H1 (cell line): ENCODE measurements around the gene CLCC1. TPM values are rescaled to one million over a fixed set of nuclear protein-coding genes. Genes with fewer than 3 reads are reported as not detected.
"Not testable (repeated sequence)": the region's sequence is repeated elsewhere in the genome, so short reads cannot be mapped to it uniquely, and the experiment has no call there.

Experiments used
- CTCF ChIA-PET: fragments of 300-600 bp; sonication (Branson Sonifier 250); formaldehyde crosslinking; loops from one replicate; lab custom pipeline; 2021; ENCODE audit not compliant: partially characterized antibody; lab: Charles Lee
- POLR2A ChIA-PET: fragments of 300-600 bp; sonication (Branson Sonifier 250); formaldehyde crosslinking; loops from one replicate; lab custom pipeline; 2021; ENCODE audit warnings: inconsistent platforms; ENCODE audit not compliant: partially characterized antibody; lab: Charles Lee
- DNase-seq, 2 experiments: peaks; one replicate each; pipeline versions ENCODE4 v3.0.0 to v3.0.0-alpha.2; 2010 to 2022; ENCODE audit warnings: low spot score in 2 of 2, low read depth in 1 of 2, mixed read lengths in 1 of 2
- FAIRE-seq: peaks from 2 replicates; lab custom pipeline; 2011; peaks lifted over from hg19 to GRCh38; lab: Jason Lieb, UNC
- H2AFZ ChIP-seq: 2 replicates; pipeline ENCODE4 v1.8.1; 2012; ENCODE audit warnings: low read length, inconsistent platforms
- H2AK5ac ChIP-seq: 2 replicates; pipeline ENCODE4 v1.6.1; 2013; ENCODE audit warnings: low read depth, low read length
- H2BK120ac ChIP-seq: replicated peaks from 2 replicates; pipeline ENCODE3; 2013; ENCODE audit warnings: low read depth, low read length, inconsistent platforms
- H2BK12ac ChIP-seq: 2 replicates; pipeline ENCODE4 v1.6.1; 2013; ENCODE audit warnings: low read depth, low read length
- H2BK15ac ChIP-seq: 2 replicates; pipeline ENCODE4 v1.6.1; 2013; ENCODE audit warnings: low read length
- H2BK20ac ChIP-seq: 2 replicates; pipeline ENCODE4 v1.6.1; 2013; ENCODE audit warnings: low read length
- H2BK5ac ChIP-seq: 2 replicates; pipeline ENCODE4 v1.6.1; 2013; ENCODE audit warnings: low read depth, low read length
- H3K14ac ChIP-seq: 2 replicates; pipeline ENCODE4 v1.6.1; 2013; ENCODE audit warnings: inconsistent platforms; ENCODE audit not compliant: insufficient read length
- H3K18ac ChIP-seq: 2 replicates; pipeline ENCODE4 v1.6.1; 2013; ENCODE audit warnings: low read length; ENCODE audit errors: extremely low read depth
- H3K23ac ChIP-seq: 2 replicates; pipeline ENCODE4 v1.6.1; 2013; ENCODE audit warnings: inconsistent platforms; ENCODE audit not compliant: insufficient read length
- H3K23me2 ChIP-seq: 2 replicates; pipeline ENCODE4 v1.6.1; 2013; ENCODE audit warnings: low read depth, low read length
- H3K27ac ChIP-seq: 2 replicates; pipeline ENCODE4 v1.6.1; 2011; ENCODE audit warnings: low read depth, low read length, inconsistent platforms
- H3K27me3 ChIP-seq, 4 experiments: replicated peaks in 1 of 4; 1 replicate in 1 of 4; 2 replicates in 3 of 4; pipeline versions ENCODE4 v1.6.1 to v1.8.1; 2011 to 2013; ENCODE audit warnings: low read length in 3 of 4, mild to moderate bottlenecking in 3 of 4, inconsistent platforms in 2 of 4, mixed read lengths in 2 of 4, moderate library complexity in 1 of 4; ENCODE audit not compliant: control insufficient read depth in 3 of 4, insufficient read depth in 3 of 4; ENCODE audit errors: extremely low read depth in 1 of 4
- H3K36me3 ChIP-seq, 4 experiments: 2 replicates each; pipeline versions ENCODE4 v1.6.1 to v1.8.1; 2011 to 2013; ENCODE audit warnings: mild to moderate bottlenecking in 4 of 4, low read length in 3 of 4, moderate library complexity in 2 of 4, control low read depth in 1 of 4, inconsistent platforms in 1 of 4; ENCODE audit not compliant: insufficient read depth in 4 of 4, control insufficient read depth in 2 of 4
- H3K4ac ChIP-seq: replicated peaks from 2 replicates; pipeline ENCODE3; 2013; ENCODE audit warnings: low read length, low read depth, mixed read lengths, inconsistent platforms; ENCODE audit not compliant: insufficient read length
- H3K4me1 ChIP-seq, 4 experiments: replicated peaks in 1 of 4; 1 replicate in 1 of 4; 2 replicates in 3 of 4; pipeline versions ENCODE4 v1.6.1 to v1.8.1; 2011 to 2013; ENCODE audit warnings: low read length in 3 of 4, inconsistent platforms in 2 of 4, mixed read lengths in 1 of 4; ENCODE audit not compliant: insufficient read depth in 4 of 4, control insufficient read depth in 3 of 4
- H3K4me2 ChIP-seq, 2 experiments: 2 replicates each; pipeline versions ENCODE4 v1.6.1 to v1.8.1; 2011 to 2013; ENCODE audit warnings: low read depth in 2 of 2, low read length in 2 of 2, control low read depth in 1 of 2, inconsistent platforms in 1 of 2, mild to moderate bottlenecking in 1 of 2; ENCODE audit not compliant: insufficient read depth in 1 of 2
- H3K4me3 ChIP-seq, 4 experiments: fragments of 200-600, 300-600 bp in 1 of 4; sonication (generic), shearing (Covaris generic), sonication (Bioruptor Twin) in 1 of 4; 2 replicates each; pipeline versions ENCODE4 v1.5.1 to v1.8.1; 2011 to 2016; ENCODE audit warnings: low read length in 4 of 4, low read depth in 3 of 4, control low read depth in 2 of 4, inconsistent platforms in 2 of 4, mild to moderate bottlenecking in 2 of 4, mixed read lengths in 1 of 4, moderate library complexity in 1 of 4; ENCODE audit not compliant: insufficient read depth in 2 of 4; ENCODE audit errors: extremely low read depth in 1 of 4
- H3K56ac ChIP-seq: replicated peaks from 2 replicates; pipeline ENCODE3; 2013; ENCODE audit warnings: low read depth, mild to moderate bottlenecking, mixed read lengths, low read length, inconsistent platforms; ENCODE audit not compliant: insufficient read length
- H3K79me1 ChIP-seq: 2 replicates; pipeline ENCODE4 v1.6.1; 2013; ENCODE audit warnings: low read depth, low read length, control low read depth
- H3K79me2 ChIP-seq, 2 experiments: 2 replicates each; pipeline versions ENCODE4 v1.6.1 to v1.8.1; 2012 to 2013; ENCODE audit warnings: low read length in 2 of 2, mild to moderate bottlenecking in 2 of 2, inconsistent platforms in 1 of 2; ENCODE audit not compliant: insufficient read depth in 2 of 2, control insufficient read depth in 1 of 2
- H3K9ac ChIP-seq, 4 experiments: replicated peaks in 1 of 4; 1 replicate in 1 of 4; 2 replicates in 3 of 4; pipeline versions ENCODE4 v1.6.1 to v1.8.1; 2011 to 2013; ENCODE audit warnings: low read depth in 3 of 4, low read length in 3 of 4, control low read depth in 2 of 4, mild to moderate bottlenecking in 2 of 4, moderate library complexity in 2 of 4, inconsistent platforms in 1 of 4; ENCODE audit errors: extremely low read depth in 1 of 4
- H3K9me3 ChIP-seq, 2 experiments: 2 replicates each; pipeline versions ENCODE4 v1.6.1 to v1.8.1; 2012 to 2013; ENCODE audit warnings: mild to moderate bottlenecking in 2 of 2, moderate library complexity in 2 of 2, control low read depth in 1 of 2, inconsistent platforms in 1 of 2, low read depth in 1 of 2, low read length in 1 of 2, mixed read lengths in 1 of 2; ENCODE audit not compliant: insufficient read depth in 2 of 2
- H4K20me1 ChIP-seq, 2 experiments: replicated peaks in 1 of 2; 2 replicates each; pipeline versions ENCODE3 to v1.8.1; 2011 to 2013; ENCODE audit warnings: inconsistent platforms in 2 of 2, low read length in 2 of 2, mild to moderate bottlenecking in 1 of 2; ENCODE audit not compliant: insufficient read depth in 2 of 2, control insufficient read depth in 1 of 2
- H4K5ac ChIP-seq: 2 replicates; pipeline ENCODE4 v1.6.1; 2013; ENCODE audit warnings: low read length, low read depth, mixed read lengths, inconsistent platforms; ENCODE audit not compliant: insufficient read length
- H4K8ac ChIP-seq: 2 replicates; pipeline ENCODE4 v1.8.0; 2013; ENCODE audit warnings: mild to moderate bottlenecking, moderate library complexity, low read length, inconsistent platforms; ENCODE audit not compliant: insufficient read depth; ENCODE audit errors: extremely low read depth
- H4K91ac ChIP-seq: replicated peaks from 2 replicates; pipeline ENCODE3; 2013; ENCODE audit warnings: low read length, mixed read lengths, inconsistent platforms; ENCODE audit not compliant: insufficient read length
- GABPA ChIP-seq: IDR thresholded peaks from 2 replicates; pipeline ENCODE4 v1.6.1; 2011; ENCODE audit warnings: mild to moderate bottlenecking, low read length, moderate library complexity, borderline replicate concordance; ENCODE audit not compliant: insufficient read depth
- RNF2 ChIP-seq: fragments of 200-900, 300-1000 bp; sonication (generic); IDR thresholded peaks from 2 replicates; pipeline ENCODE4 v1.7.1; 2016; ENCODE audit warnings: borderline replicate concordance, low read depth, mild to moderate bottlenecking, antibody characterized with exemption, low read length; ENCODE audit not compliant: poor library complexity, severe bottlenecking; ENCODE audit errors: missing control alignments
- SIRT6 ChIP-seq: IDR thresholded peaks from one replicate; pipeline ENCODE4 v1.7.1; 2012; ENCODE audit warnings: low read length, inconsistent platforms
- WGBS, 2 experiments: shearing (Covaris generic) in 1 of 2; methylation state at CpG; one replicate each; pipeline versions ENCODE4 v1.1.6 to v1.1.7; 2013 to 2015; ENCODE audit warnings: low lambda C conversion rate in 2 of 2, mixed read lengths in 2 of 2, inconsistent platforms in 1 of 2, low coverage in 1 of 2, missing lambda C conversion rate in 1 of 2; ENCODE audit not compliant: insufficient replicate concordance in 2 of 2, insufficient coverage in 1 of 2, insufficient read length in 1 of 2; ENCODE audit errors: extremely low coverage in 1 of 2, missing lambda C conversion rate in 1 of 2; 5-methylcytosine and 5-hydroxymethylcytosine counted together
- polyA plus RNA-seq, 7 experiments: library from polyadenylated mRNA; depleted of rRNA in 3 of 7; stranded (reverse) in 5 of 7; unstranded in 2 of 7; fragments of >200 nt in 5 of 7; fragments of 200-250 nt in 2 of 7; gene quantifications; 1 replicate in 5 of 7; 2 replicates in 1 of 7; 4 replicates in 1 of 7; pipeline versions ENCODE4 v1.2.1 to v1.2.3, GENCODE V29; 2011 to 2013; ENCODE audit warnings: missing spikeins in 2 of 7, mixed read lengths in 2 of 7
- total RNA-seq: library from RNA; stranded (reverse); fragmentation: NEBNext Ultra II Directional; extraction: Animal tissue kit (Norgen Biotek cat#: 25700); gene quantifications from 2 replicates; pipeline ENCODE4 v1.2.1, GENCODE V29; 2021
- TF ChIP-seq, protein P1 (sequence below): IDR thresholded peaks from 2 replicates; pipeline ENCODE4 v1.6.1; 2012; ENCODE audit warnings: low read length, inconsistent platforms
- TF ChIP-seq, protein P2 (sequence below): IDR thresholded peaks from 2 replicates; pipeline ENCODE4 v1.6.1; 2011; ENCODE audit warnings: low read length, improper control_type of control experiment

Gene CLCC1
- total and polyA plus RNA-seq, 2 of the 8 experiments (the other 6 are each of a cell fraction or from before 2014, with no cell fraction given), result 8.1 to 23.8 TPM

DNA sequence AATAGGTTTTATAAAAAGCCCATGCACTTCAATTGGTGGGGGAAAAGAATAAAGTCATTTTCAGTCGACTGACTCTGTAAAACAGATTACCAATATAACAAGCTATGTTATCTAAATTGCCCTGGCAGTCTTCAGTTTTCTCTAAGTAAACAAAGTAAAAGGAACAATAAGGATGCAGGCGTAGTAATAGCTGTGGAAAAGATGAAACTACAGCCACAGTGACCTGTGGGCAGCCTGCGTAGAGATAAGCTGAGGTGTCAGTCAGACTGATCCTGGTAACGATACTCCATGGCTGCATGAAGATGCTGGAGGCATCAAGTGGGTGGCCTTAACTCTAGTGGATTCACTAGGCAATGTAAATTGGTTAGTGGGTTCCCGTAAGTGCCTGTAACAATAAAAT, 29.3 kb downstream of the CLCC1 start (continued):
- TF ChIP-seq, protein P1, sequence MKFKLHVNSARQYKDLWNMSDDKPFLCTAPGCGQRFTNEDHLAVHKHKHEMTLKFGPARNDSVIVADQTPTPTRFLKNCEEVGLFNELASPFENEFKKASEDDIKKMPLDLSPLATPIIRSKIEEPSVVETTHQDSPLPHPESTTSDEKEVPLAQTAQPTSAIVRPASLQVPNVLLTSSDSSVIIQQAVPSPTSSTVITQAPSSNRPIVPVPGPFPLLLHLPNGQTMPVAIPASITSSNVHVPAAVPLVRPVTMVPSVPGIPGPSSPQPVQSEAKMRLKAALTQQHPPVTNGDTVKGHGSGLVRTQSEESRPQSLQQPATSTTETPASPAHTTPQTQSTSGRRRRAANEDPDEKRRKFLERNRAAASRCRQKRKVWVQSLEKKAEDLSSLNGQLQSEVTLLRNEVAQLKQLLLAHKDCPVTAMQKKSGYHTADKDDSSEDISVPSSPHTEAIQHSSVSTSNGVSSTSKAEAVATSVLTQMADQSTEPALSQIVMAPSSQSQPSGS, result no peak
- TF ChIP-seq GABPA (no peak), RNF2 (no peak), SIRT6 (no peak)
- TF ChIP-seq, protein P2, sequence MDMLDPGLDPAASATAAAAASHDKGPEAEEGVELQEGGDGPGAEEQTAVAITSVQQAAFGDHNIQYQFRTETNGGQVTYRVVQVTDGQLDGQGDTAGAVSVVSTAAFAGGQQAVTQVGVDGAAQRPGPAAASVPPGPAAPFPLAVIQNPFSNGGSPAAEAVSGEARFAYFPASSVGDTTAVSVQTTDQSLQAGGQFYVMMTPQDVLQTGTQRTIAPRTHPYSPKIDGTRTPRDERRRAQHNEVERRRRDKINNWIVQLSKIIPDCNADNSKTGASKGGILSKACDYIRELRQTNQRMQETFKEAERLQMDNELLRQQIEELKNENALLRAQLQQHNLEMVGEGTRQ, result no peak

DNA sequence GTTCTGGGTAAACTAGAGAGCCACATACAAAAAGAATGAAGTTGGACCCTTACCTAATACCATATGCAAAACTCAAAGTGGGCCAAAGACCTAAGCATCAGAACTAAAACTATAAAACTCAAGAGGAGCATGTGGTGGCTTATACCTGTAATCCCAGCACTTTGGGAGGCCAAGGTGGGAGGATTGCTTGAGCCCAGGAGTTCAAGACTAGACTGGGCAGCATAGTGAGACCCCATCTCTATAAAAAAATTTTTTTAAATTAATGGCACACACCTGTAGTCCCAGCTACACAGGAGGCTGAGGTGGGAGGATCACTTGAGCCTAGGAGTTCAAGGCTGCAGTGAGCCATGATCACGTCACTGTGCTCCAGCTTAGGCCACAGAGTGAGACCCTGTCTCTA, 35.7 kb downstream of the CLCC1 start:
- H2BK5ac ChIP-seq, DNase-seq, H3K4me3 ChIP-seq, FAIRE-seq, H3K79me2 ChIP-seq, H3K18ac ChIP-seq, CTCF ChIA-PET, H3K27me3 ChIP-seq, H3K79me1 ChIP-seq, POLR2A ChIA-PET, H3K4ac ChIP-seq, H3K4me1 ChIP-seq, H4K8ac ChIP-seq, H2BK15ac ChIP-seq, H3K9ac ChIP-seq, H4K20me1 ChIP-seq, H2BK120ac ChIP-seq, H2AFZ ChIP-seq, H3K27ac ChIP-seq, H3K56ac ChIP-seq, H2BK20ac ChIP-seq, H3K9me3 ChIP-seq, H4K91ac ChIP-seq, H3K4me2 ChIP-seq, H4K5ac ChIP-seq, H3K23ac ChIP-seq, H2BK12ac ChIP-seq, H3K14ac ChIP-seq, H3K23me2 ChIP-seq, H2AK5ac ChIP-seq: not testable (repeated sequence)
- WGBS, 2 experiments, result 94% methylated on average over 1 of the region's 1 CpG; no CpG with 5 or more reads in 1 of the 2 experiments
- peaks cover 2 to 58% (median 20%) of the 10 kb centered on the region in 4 experiments; a peak in 7 of 8 replicates for H3K36me3 ChIP-seq
